GM19468 (cell line): Measurements from ENCODE around the gene MLIP.
A peak's percentile ranks its signal among the peaks of the same experiment; 100 is the strongest.

Experiments
- ATAC-seq: cut with Tn5 transposase; IDR thresholded peaks from one replicate; pipeline ENCODE4 v1.9.1; 2021; ENCODE audit warnings: mild to moderate bottlenecking, moderate library complexity, moderate number of reproducible peaks; ENCODE audit not compliant: unreplicated experiment; ENCODE audit errors: extremely low read depth

The MLIP gene

DNA sequence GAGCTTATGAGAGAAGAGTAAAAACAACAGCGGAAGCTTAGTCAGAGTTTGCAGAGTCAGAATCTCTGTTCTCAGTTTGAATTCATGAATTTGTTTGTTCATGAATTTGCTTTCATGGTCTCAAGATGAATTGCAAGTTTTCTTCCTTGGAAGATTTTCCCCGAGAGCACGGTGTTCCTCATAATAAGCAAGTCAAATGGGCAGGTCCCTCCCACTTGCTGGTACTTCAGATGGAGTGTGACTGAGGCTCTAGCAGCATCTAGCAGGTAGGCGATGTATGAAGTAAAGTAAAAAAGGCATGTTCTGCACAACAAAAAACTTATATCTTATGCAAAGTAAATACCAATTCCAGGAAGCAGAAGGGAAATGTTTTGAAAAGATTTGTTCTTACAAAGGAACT is 15.5 kb upstream of the MLIP start:
- no peak for ATAC-seq

- no peak for ATAC-seq
These were observed 14.4 kb upstream of the MLIP start for GRCh38 chr6:54096811-54097210.

GRCh38 chr6:54097753-54098152 is 13.5 kb upstream of the MLIP start:
- no peak for ATAC-seq

GRCh38 chr6:54098450-54099044 is 12.7 kb upstream of the MLIP start:
- no peak for ATAC-seq

- ATAC-seq = no peak
These were observed 12.0 kb upstream of the MLIP start for GRCh38 chr6:54099225-54099624.

DNA sequence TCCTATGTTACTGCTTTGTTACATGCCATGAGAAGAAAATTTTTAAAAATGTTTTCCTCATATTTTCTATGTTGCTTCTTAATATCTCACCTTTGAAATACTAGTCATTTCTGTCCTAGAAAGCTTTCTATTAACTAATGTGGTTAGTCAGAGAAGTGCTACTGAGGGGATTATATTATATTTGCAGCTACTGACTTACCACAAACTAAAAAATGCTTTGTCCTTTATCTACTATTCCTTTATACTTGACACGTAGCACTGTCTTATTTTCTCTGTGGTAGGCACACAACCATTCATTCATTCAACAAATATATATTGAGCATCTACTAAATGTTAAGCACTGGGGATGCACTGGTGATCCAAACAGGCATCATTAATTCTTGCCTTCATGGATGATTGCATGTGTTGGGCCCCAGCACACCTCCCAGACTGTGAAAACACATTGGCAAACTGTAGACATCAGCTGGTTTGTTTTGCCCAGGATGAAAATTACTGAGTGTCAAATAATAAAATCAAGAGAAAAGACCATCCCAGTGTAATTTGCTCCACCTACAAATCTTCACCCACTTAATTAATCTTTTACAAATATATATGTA is 10.7 kb upstream of the MLIP start:
- peak; percentile 48 for ATAC-seq

- no peak for ATAC-seq
These were observed 9.0 kb upstream of the MLIP start for GRCh38 chr6:54102238-54102637.

- ATAC-seq = no peak
These were observed 7.7 kb upstream of the MLIP start for GRCh38 chr6:54103497-54103896.

GRCh38 chr6:54106727-54107126 is 4.5 kb upstream of the MLIP start:
- ATAC-seq = no peak

DNA sequence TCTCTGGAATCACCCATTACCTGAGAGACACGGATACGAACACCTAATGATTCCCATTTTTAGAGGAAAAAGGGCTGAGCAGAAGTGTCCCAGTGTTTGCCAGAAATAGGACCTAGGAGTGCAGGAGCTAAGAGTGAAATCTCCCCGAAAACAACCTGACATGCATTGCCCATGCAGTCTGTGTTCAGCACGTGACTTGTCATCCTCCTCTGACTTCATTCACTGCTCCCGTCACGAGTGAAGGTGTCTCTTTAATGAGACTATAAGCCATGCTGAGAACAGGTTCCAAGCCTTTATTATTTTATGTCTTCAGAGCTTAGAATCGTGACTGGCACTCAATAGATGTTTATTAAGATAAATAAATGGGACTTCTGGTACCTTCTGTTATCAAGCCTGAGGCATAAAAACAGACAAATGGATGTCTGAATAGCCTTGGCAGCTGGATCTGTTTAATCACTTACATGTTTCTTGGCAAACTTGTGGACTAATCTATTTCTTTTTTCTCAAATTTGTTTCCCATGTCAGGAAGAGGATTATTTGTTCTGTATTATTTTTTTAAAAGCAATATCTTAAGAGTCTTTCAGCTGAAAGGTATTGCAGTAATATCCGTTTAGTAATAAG is 3.7 kb upstream of the MLIP start:
- ATAC-seq = no peak

DNA sequence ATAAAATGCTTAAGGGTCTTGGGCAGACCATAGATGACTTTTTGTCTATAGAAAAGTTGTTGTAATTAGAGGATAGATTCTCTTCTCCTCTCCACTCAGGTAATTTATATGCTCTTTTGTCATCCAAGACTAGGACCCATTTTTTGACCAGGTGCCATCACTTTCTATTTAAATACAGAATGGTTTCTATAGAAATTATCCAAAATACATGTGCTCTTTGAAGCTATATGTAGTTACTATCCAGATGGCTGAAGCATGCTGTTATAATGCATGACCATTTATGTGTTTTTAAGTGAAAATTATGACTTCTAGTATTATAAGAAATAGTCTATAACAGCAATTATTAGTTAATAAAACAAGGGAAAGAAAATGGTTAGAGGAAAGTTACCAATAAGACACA is 3.0 kb upstream of the MLIP start:
- no peak for ATAC-seq

DNA sequence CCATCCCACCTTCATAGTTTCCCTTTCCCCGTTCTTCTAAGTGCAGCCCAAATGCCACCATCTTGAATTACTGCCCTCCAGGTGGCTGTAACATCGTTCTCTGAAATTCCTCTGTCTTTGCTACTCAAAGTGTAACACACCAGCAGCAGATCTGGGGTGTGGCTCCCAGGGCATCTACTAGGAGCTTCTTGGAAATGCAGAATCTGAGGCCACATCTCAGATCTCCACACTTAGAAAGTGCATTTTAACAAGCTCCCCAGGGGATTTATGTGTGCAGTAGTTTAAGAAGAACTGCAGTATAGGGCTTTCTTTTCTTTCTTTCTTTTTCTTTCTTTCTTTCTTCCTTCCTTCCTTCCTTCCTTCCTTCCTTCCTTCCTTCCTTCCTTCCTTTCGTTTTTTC is 1.7 kb upstream of the MLIP start:
- ATAC-seq = no peak

DNA sequence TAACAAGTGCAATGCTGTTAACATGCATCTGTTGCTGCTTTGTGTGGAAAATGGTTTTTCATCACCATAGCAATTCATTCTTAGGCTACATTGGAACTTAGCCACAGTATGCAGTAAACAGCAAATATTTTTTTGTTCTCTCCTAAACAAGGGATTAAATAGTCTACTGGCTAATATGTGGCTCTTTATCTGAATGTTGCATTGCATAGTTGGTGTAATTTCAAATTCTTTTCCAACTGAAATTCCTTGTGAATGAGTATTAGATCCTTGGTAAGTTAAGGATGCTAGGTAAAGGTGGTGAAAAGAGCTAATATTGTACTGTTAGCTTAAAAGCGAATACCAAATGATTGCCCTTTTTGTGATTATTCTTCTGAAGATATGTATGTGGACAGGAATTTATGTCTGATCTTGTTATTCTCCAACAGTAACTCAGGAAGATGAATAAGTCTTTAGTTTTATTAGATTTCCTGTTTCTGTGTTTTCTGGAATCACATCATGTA is 958 bp downstream of the MLIP start:
- ATAC-seq = no peak

DNA sequence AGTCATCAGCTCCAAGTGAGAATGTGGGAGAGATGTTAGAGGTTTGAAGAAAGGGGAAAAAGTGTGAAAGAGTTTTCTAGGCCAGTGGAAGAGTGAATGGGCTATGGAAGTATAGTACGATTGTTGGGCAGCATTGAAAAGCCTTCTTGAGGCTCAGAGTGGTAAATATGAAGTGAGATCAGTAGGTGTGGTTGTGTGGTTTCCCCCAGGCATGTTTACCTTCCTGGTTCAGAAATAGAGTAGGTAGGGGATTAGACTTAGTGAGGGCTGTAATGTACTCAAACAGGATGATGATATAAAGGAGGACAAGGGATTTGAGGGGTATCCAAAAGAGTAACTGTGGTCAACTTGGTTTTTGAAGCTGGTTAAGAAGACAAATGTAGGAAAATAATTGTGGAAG is 3.7 kb downstream of the MLIP start:
- no peak for ATAC-seq

GRCh38 chr6:54115966-54116365 is 4.7 kb downstream of the MLIP start:
- no peak for ATAC-seq

- no peak for ATAC-seq
These were observed 6.9 kb downstream of the MLIP start for GRCh38 chr6:54118117-54118516.

GRCh38 chr6:54125493-54125892 is 14.2 kb downstream of the MLIP start:
- no peak for ATAC-seq

- no peak for ATAC-seq
These were observed 18.9 kb downstream of the MLIP start for GRCh38 chr6:54130179-54130578.

DNA sequence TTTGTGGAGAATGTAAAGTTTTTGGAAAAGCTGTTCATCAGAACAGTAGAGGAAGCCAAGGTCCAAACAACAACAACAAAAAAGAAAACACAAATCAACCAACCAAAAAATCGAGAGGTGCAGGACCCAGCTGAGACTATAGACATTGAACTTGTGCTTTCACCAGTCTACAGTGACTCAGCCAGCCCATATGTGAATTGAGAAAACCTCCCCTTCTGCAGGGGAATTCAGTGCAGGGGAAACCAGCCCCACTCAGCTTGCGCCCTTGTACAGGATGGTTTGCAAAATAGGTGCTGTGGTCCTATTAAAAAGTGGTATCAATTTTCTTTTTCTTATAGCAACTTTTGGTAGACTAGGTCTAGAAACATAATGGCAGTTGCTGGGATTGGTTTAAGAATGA is 21.3 kb downstream of the MLIP start:
- ATAC-seq = no peak

- ATAC-seq = no peak
These were observed 21.9 kb downstream of the MLIP start for GRCh38 chr6:54133186-54133585.

DNA sequence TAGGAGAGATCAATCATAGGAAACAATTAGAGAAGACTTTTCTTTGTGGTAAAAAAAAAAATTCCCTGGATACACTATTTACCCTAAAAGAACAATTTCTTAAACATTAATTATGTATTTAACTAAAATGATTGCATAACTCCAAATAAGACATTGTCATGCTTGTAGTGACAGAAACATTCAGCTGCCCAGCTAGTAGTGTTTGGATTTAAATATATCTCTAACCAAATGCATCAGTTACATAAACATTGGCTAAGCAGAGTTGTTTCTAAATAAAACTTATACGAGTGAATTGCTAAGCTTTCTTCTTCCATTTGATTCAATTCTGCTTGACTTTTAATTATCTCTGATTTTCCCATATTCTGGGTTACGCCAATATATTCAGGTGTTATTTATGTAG is 23.7 kb downstream of the MLIP start:
- no peak for ATAC-seq
